IMR-90 (cell line): Measurements from ENCODE around the gene POLR2F.

Experiments
- CEBPB ChIP-seq: IDR thresholded peaks from 2 replicates; pipeline ENCODE4 v1.6.1; 2012; ENCODE audit warnings: low read depth, low read length, improper control_type of control experiment
- CTCF ChIP-seq: conservative IDR thresholded peaks from 2 replicates; pipeline ENCODE4 v1.5.1; 2012; ENCODE audit warnings: mild to moderate bottlenecking, low read depth, low read length, improper control_type of control experiment
- MXI1 ChIP-seq: IDR thresholded peaks from 2 replicates; pipeline ENCODE4 v1.6.1; 2012; ENCODE audit warnings: low read depth, mild to moderate bottlenecking, low read length, moderate library complexity, borderline replicate concordance
- POLR2A ChIP-seq: IDR thresholded peaks from 2 replicates; pipeline ENCODE4 v1.6.1; 2012; ENCODE audit warnings: mild to moderate bottlenecking, low read depth, low read length
- RCOR1 ChIP-seq: IDR thresholded peaks from 2 replicates; pipeline ENCODE4 v1.6.1; 2012; ENCODE audit warnings: mild to moderate bottlenecking, low read length, improper control_type of control experiment; ENCODE audit not compliant: insufficient replicate concordance
- SMC3 ChIP-seq: fragments of 150-350 bp; IDR thresholded peaks from 2 replicates; pipeline ENCODE4 v1.6.1; 2016; ENCODE audit warnings: low read depth, mild to moderate bottlenecking, antibody characterized with exemption, low read length, moderate library complexity

- no peak for TF ChIP-seq CTCF
- peak; percentile 72 for TF ChIP-seq POLR2A
- no peak for TF ChIP-seq SMC3
- TF ChIP-seq CEBPB = no peak
- no peak for TF ChIP-seq RCOR1
- peak; percentile 76 for TF ChIP-seq MXI1
Measured at GRCh38 chr22:37953437-37954179, at the start of gene POLR2F, which contains the start of gene C22orf23.
